NCI-H2029 treated with DMSO at 0.1 percent for 48 hours (cell line): Measurements from ENCODE around the gene IGF1.

Experiments
- DNase-seq: peaks from one replicate; lab custom pipeline; 2025; lab: John Stamatoyannopoulos, UW

The IGF1 gene

GRCh38 chr12:102426599-102427542, 53.5 kb downstream of the IGF1 start:
- no peak for DNase-seq

GRCh38 chr12:102425109-102426039, 55.0 kb downstream of the IGF1 start:
- no peak for DNase-seq

- DNase-seq = no peak
These were observed 56.9 kb downstream of the IGF1 start for GRCh38 chr12:102423462-102423861.

- peak; percentile 6 for DNase-seq
These were observed 58.4 kb downstream of the IGF1 start for GRCh38 chr12:102421802-102422583.

GRCh38 chr12:102419094-102419764, 61.1 kb downstream of the IGF1 start:
- no peak for DNase-seq

- DNase-seq = no peak
These were observed 63.3 kb downstream of the IGF1 start for GRCh38 chr12:102417055-102417454.

- no peak for DNase-seq
These were observed 64.8 kb downstream of the IGF1 start for GRCh38 chr12:102415515-102415914.

- no peak for DNase-seq
These were observed 67.0 kb downstream of the IGF1 start for GRCh38 chr12:102413396-102413795.

GRCh38 chr12:102410511-102410910, 69.9 kb downstream of the IGF1 start:
- DNase-seq = no peak

- DNase-seq = no peak
These were observed 71.7 kb downstream of the IGF1 start for GRCh38 chr12:102408487-102409297.

GRCh38 chr12:102407776-102408486, 72.4 kb downstream of the IGF1 start:
- no peak for DNase-seq

GRCh38 chr12:102406033-102406584, 74.3 kb downstream of the IGF1 start:
- peak; percentile 88 for DNase-seq

GRCh38 chr12:102401087-102401486, 79.3 kb downstream of the IGF1 start:
- DNase-seq = no peak

- no peak for DNase-seq
These were observed 80.7 kb downstream of the IGF1 start for GRCh38 chr12:102399653-102400052.

- no peak for DNase-seq
These were observed 84.1 kb downstream of the IGF1 start for GRCh38 chr12:102396276-102396675.

- DNase-seq = peak; percentile 35
These were observed 86.2 kb downstream of the IGF1 start for GRCh38 chr12:102394200-102394599.

GRCh38 chr12:102390068-102390467, 90.3 kb downstream of the IGF1 start:
- DNase-seq = no peak

- DNase-seq = no peak
These were observed 91.9 kb downstream of the IGF1 start for GRCh38 chr12:102388469-102388868.

GRCh38 chr12:102385343-102385742, 95.0 kb downstream of the IGF1 start:
- no peak for DNase-seq
